Smooth muscle cell (in vitro differentiated cells): Measurements from ENCODE around the gene CATSPERE. TPM values are rescaled to one million over a fixed set of nuclear protein-coding genes. Genes with fewer than 3 reads are reported as not detected.

Source experiments
- DNase-seq: peaks from one replicate; lab custom pipeline; 2025; ENCODE audit not compliant: unreplicated experiment; lab: John Stamatoyannopoulos, UW
- H2AFZ ChIP-seq: fragments of 200-600 bp; sonication (generic); 2 replicates; pipeline ENCODE4 v1.6.0; 2016; ENCODE audit warnings: antibody characterized with exemption, low read depth, mild to moderate bottlenecking
- H3F3A ChIP-seq: fragments of 200-600 bp; sonication (generic); 2 replicates; pipeline ENCODE4 v1.6.0; 2017; ENCODE audit warnings: antibody characterized with exemption, low read depth
- H3K27ac ChIP-seq: fragments of 200-600 bp; sonication (generic); 2 replicates; pipeline ENCODE4 v1.5.1; 2016; ENCODE audit warnings: low read depth, mild to moderate bottlenecking
- H3K27me3 ChIP-seq: fragments of 200-600 bp; sonication (generic); 2 replicates; pipeline ENCODE4 v1.6.1; 2016; ENCODE audit warnings: low read depth, mild to moderate bottlenecking
- H3K36me3 ChIP-seq: fragments of 200-600 bp; sonication (generic); 2 replicates; pipeline ENCODE4 v1.5.1; 2016; ENCODE audit warnings: low read depth
- H3K4me1 ChIP-seq: fragments of 200-600 bp; sonication (generic); 2 replicates; pipeline ENCODE4 v1.5.1; 2016; ENCODE audit warnings: low read depth
- H3K4me2 ChIP-seq: fragments of 200-600 bp; sonication (generic); 2 replicates; pipeline ENCODE4 v1.6.0; 2016; ENCODE audit warnings: mild to moderate bottlenecking
- H3K4me3 ChIP-seq: fragments of 200-600 bp; sonication (generic); 2 replicates; pipeline ENCODE4 v1.5.1; 2016; ENCODE audit warnings: mild to moderate bottlenecking
- H3K79me2 ChIP-seq: fragments of 200-600 bp; sonication (generic); 2 replicates; pipeline ENCODE4 v1.6.0; 2016; ENCODE audit warnings: low read depth, mild to moderate bottlenecking
- H3K9ac ChIP-seq: fragments of 200-600 bp; sonication (generic); 2 replicates; pipeline ENCODE4 v1.6.0; 2016; ENCODE audit warnings: low read depth
- H3K9me3 ChIP-seq: fragments of 200-600 bp; sonication (generic); replicated peaks from 2 replicates; pipeline ENCODE4 v1.5.1; 2016; ENCODE audit warnings: low read depth
- H4K20me1 ChIP-seq: fragments of 200-600 bp; sonication (generic); 2 replicates; pipeline ENCODE4 v1.6.0; 2016; ENCODE audit warnings: low read depth
- WGBS: methylation state at CpG from one replicate; pipeline ENCODE4 v1.1.7; 2016; ENCODE audit warnings: low lambda C conversion rate; 5-methylcytosine and 5-hydroxymethylcytosine counted together
- polyA plus RNA-seq: library from polyadenylated mRNA; unstranded; fragments of >200 nt; fragmentation: Nextera tagmentation; extraction: Ambion mirVana; gene quantifications from 2 replicates; pipeline ENCODE4 v1.2.1, GENCODE V29; 2016
- total RNA-seq: library from RNA; depleted of rRNA; stranded (reverse); fragments of >200 nt; gene quantifications from 2 replicates; pipeline ENCODE4 v1.2.3, GENCODE V29; 2014
- TF ChIP-seq, protein P1 (sequence below): fragments of 200-600 bp; sonication (generic); IDR thresholded peaks from 2 replicates; pipeline ENCODE4 v1.5.1; 2017; ENCODE audit warnings: borderline replicate concordance, mild to moderate bottlenecking, antibody characterized with exemption; ENCODE audit not compliant: insufficient read depth, poor library complexity, severe bottlenecking

Gene CATSPERE
- total and polyA plus RNA-seq, 2 experiments from 2014 or later, result 0.11 to 0.63 TPM

DNA sequence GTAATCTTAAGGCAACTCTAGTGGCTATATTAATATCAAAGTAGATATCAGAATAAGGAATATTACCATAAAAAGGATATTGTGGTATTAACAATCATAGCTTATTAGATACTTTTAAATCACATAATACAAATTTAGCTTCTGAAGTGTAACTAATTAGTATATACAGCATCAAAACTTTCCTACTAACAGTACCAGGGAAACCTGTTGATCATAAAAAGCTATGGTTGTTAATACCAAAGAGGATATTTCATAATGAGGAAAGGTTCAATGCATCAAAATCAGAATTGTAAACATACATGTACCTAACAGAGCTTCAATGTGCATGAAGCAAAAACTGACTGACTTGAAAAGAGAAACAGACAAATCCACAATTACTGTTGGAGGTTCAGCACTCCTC, 33.4 kb upstream of the CATSPERE start:
- Histone ChIP-seq H3K79me2 (no peaks in the 10 kb centered on the region), H3K4me1 (no peaks in the 10 kb centered on the region), H4K20me1 (no peaks in the 10 kb centered on the region), H3K27ac (no peak overlapping the region), H3K4me3 (no peak overlapping the region), H3K36me3 (peaks cover 13% of the 10 kb centered on the region), H2AFZ (no peak overlapping the region), H3K9ac (no peak overlapping the region), H3F3A (no peaks in the 10 kb centered on the region), H3K9me3 (no peaks in the 10 kb centered on the region), H3K27me3 (no peaks in the 10 kb centered on the region), H3K4me2 (no peak overlapping the region)
- TF ChIP-seq, protein P1, sequence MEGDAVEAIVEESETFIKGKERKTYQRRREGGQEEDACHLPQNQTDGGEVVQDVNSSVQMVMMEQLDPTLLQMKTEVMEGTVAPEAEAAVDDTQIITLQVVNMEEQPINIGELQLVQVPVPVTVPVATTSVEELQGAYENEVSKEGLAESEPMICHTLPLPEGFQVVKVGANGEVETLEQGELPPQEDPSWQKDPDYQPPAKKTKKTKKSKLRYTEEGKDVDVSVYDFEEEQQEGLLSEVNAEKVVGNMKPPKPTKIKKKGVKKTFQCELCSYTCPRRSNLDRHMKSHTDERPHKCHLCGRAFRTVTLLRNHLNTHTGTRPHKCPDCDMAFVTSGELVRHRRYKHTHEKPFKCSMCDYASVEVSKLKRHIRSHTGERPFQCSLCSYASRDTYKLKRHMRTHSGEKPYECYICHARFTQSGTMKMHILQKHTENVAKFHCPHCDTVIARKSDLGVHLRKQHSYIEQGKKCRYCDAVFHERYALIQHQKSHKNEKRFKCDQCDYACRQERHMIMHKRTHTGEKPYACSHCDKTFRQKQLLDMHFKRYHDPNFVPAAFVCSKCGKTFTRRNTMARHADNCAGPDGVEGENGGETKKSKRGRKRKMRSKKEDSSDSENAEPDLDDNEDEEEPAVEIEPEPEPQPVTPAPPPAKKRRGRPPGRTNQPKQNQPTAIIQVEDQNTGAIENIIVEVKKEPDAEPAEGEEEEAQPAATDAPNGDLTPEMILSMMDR, result no peak
- DNase-seq, result no peak

DNA sequence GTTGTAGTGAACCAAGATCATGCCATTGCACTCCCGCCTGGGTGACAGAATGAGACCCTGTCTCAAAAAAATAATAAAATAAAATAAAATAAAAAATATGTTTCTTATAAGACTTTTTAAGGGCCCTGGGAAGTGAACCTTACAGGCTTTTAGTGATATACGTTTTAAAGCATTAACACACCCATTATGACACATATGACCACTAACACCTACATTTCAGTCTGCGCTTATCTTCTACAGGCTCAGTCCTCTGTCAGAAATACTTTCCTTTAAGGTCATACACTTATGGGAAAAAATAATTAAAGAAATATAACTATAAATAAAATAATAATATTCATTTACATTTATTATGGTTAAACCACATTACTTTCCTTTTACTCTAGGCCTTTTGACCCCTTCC, 31.3 kb upstream of the CATSPERE start:
- no peak for DNase-seq
- H3K9ac ChIP-seq, result no peak overlapping the region
- no peaks in the 10 kb centered on the region for H3K9me3 ChIP-seq
- no peak overlapping the region for H3K4me2 ChIP-seq
- H2AFZ ChIP-seq, result no peak overlapping the region
- peaks cover 5% of the 10 kb centered on the region for H3K36me3 ChIP-seq
- no peaks in the 10 kb centered on the region for H3K4me1 ChIP-seq
- H3K27ac ChIP-seq, result no peak overlapping the region
- no peaks in the 10 kb centered on the region for H3K79me2 ChIP-seq
- TF ChIP-seq, protein P1, result no peak
- H4K20me1 ChIP-seq, result no peaks in the 10 kb centered on the region
- no peaks in the 10 kb centered on the region for H3K27me3 ChIP-seq
- 78% methylated on average over 3 of the region's 3 CpGs for WGBS
- H3K4me3 ChIP-seq, result no peak overlapping the region
- no peaks in the 10 kb centered on the region for H3F3A ChIP-seq

DNA sequence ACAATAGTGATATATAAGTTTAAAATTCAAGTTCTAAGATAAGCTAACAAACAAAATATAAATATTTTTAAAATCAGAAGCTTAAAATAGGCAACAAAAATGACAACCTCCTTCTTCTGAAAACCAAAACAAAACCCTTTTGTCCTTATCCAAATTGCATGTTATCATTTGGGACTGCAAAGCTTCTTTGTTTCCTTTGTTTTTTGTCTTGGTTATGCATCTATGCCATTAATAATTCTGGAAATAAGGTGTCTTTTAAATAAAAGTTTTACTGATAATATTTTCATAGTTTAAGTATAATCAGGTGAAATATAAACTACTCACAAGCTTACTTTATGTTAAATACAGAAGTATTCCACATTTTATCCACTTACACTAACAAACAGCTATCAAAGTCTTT, 29.9 kb upstream of the CATSPERE start:
- H3K79me2 ChIP-seq, result no peaks in the 10 kb centered on the region

More for the DNA sequence above, 29.9 kb upstream of the CATSPERE start:
- Histone ChIP-seq H3K9ac (no peak overlapping the region), H3K4me1 (peaks cover 2% of the 10 kb centered on the region), H2AFZ (no peak overlapping the region), H3K27me3 (no peaks in the 10 kb centered on the region), H3F3A (no peaks in the 10 kb centered on the region), H3K4me2 (no peak overlapping the region), H3K27ac (no peak overlapping the region), H4K20me1 (no peaks in the 10 kb centered on the region), H3K36me3 (peaks cover 5% of the 10 kb centered on the region), H3K4me3 (no peak overlapping the region), H3K9me3 (no peaks in the 10 kb centered on the region)
- TF ChIP-seq, protein P1, result no peak
- no peak for DNase-seq
